Activated T-cell treated with anti-CD3 and anti-CD28 coated beads, Interleukin-2, amount 50 U/mL, for 4 hours (primary cell): ENCODE data around the gene FBXW12. TPM values are rescaled to one million over a fixed set of nuclear protein-coding genes. Genes with fewer than 3 reads are reported as not detected.

Source experiments
- ATAC-seq, 2 donors: fragments of 200-7000 bp; cut with Tn5 transposase; one replicate each; pipeline ENCODE4 v1.10.0; 2021
- DNase-seq: peaks from one replicate; pipeline ENCODE4 v3.0.0-alpha.2; 2020
- H3K27me3 Mint-ChIP-seq: one replicate; pipeline ENCODE4 v1.8.0; 2021; ENCODE audit warnings: low read depth, mixed read lengths
- H3K36me3 Mint-ChIP-seq: one replicate; pipeline ENCODE4 v1.8.0; 2022; ENCODE audit warnings: mixed read lengths; ENCODE audit not compliant: insufficient read depth
- H3K4me1 Mint-ChIP-seq: one replicate; pipeline ENCODE4 v1.8.0; 2021; ENCODE audit warnings: low read depth, mixed read lengths
- H3K4me3 Mint-ChIP-seq: one replicate; pipeline ENCODE4 v1.8.0; 2021; ENCODE audit warnings: mild to moderate bottlenecking, moderate library complexity, mixed read lengths
- H3K9me3 Mint-ChIP-seq: one replicate; pipeline ENCODE4 v1.8.0; 2021; ENCODE audit warnings: mixed read lengths
- total RNA-seq, 3 donors: library from RNA; stranded (reverse); gene quantifications; one replicate each; pipeline ENCODE4 v1.2.1, GENCODE V29; 2021

Gene FBXW12
- total RNA-seq, 3 donors from 2014 or later, result not detected

- ATAC-seq, result no peak
- no peaks in the 10 kb centered on the region for H3K27me3 Mint-ChIP-seq
- no peaks in the 10 kb centered on the region for H3K4me1 Mint-ChIP-seq
- H3K36me3 Mint-ChIP-seq, result no peaks in the 10 kb centered on the region
- no peak overlapping the region for H3K4me3 Mint-ChIP-seq
- DNase-seq, result no peak
- no peaks in the 10 kb centered on the region for H3K9me3 Mint-ChIP-seq
Observed at GRCh38 chr3:48418140-48418539, 46.1 kb downstream of the FBXW12 start.

- Mint-ChIP-seq H3K4me1 (no peaks in the 10 kb centered on the region), H3K4me3 (no peak overlapping the region), H3K36me3 (no peaks in the 10 kb centered on the region), H3K27me3 (no peaks in the 10 kb centered on the region), H3K9me3 (no peaks in the 10 kb centered on the region)
- no peak for ATAC-seq
- DNase-seq, result no peak
Observed at GRCh38 chr3:48418651-48419050, 46.6 kb downstream of the FBXW12 start.

- H3K4me1 Mint-ChIP-seq, result no peaks in the 10 kb centered on the region
- no peak for DNase-seq
- ATAC-seq, result no peak
- H3K27me3 Mint-ChIP-seq, result no peaks in the 10 kb centered on the region
- no peaks in the 10 kb centered on the region for H3K9me3 Mint-ChIP-seq
- H3K36me3 Mint-ChIP-seq, result no peaks in the 10 kb centered on the region
- H3K4me3 Mint-ChIP-seq, result no peak overlapping the region
Observed at GRCh38 chr3:48419149-48419548, 47.1 kb downstream of the FBXW12 start.

GRCh38 chr3:48419597-48419996 lies 47.6 kb downstream of the FBXW12 start:
- DNase-seq (no peak), ATAC-seq (no peak)
- Mint-ChIP-seq H3K27me3 (no peaks in the 10 kb centered on the region), H3K4me3 (no peak overlapping the region), H3K9me3 (no peaks in the 10 kb centered on the region), H3K4me1 (no peaks in the 10 kb centered on the region), H3K36me3 (no peaks in the 10 kb centered on the region)

GRCh38 chr3:48420561-48420960 lies 48.5 kb downstream of the FBXW12 start:
- H3K36me3 Mint-ChIP-seq, result no peaks in the 10 kb centered on the region
- H3K9me3 Mint-ChIP-seq, result no peaks in the 10 kb centered on the region
- H3K4me3 Mint-ChIP-seq, result no peak overlapping the region

DNA sequence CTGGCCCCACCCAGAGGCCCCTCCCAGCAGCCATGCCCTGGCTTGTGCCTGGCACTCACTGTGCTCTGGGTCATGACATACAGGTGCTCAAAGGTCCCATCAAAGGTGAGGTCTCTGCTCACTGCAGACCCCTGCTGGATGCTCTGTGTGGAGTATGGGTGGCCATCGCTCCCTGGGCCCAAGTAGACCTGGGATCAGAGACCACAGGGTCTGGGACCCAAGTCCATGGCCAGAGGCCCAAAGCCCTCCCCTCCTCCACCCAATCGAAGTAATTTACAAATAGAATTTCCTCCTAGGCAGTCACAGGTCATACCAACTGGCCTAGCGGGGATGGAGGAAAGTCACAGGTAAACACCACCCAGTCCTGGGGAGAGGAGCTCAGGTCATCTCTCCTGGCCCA lies 50.3 kb downstream of the FBXW12 start:
- DNase-seq, result no peak
- no peak for ATAC-seq
- no peaks in the 10 kb centered on the region for H3K9me3 Mint-ChIP-seq
- no peaks in the 10 kb centered on the region for H3K27me3 Mint-ChIP-seq
- no peak overlapping the region for H3K4me3 Mint-ChIP-seq
- H3K36me3 Mint-ChIP-seq, result no peaks in the 10 kb centered on the region
- no peaks in the 10 kb centered on the region for H3K4me1 Mint-ChIP-seq

More at GRCh38 chr3:48420561-48420960, 48.5 kb downstream of the FBXW12 start:
- ATAC-seq (no peak), DNase-seq (no peak)
- no peaks in the 10 kb centered on the region for H3K27me3 Mint-ChIP-seq
- no peaks in the 10 kb centered on the region for H3K4me1 Mint-ChIP-seq

GRCh38 chr3:48422681-48423080 lies 50.7 kb downstream of the FBXW12 start:
- H3K36me3 Mint-ChIP-seq, result no peaks in the 10 kb centered on the region
- H3K4me3 Mint-ChIP-seq, result no peak overlapping the region
- H3K9me3 Mint-ChIP-seq, result no peaks in the 10 kb centered on the region
- DNase-seq, result no peak
- no peaks in the 10 kb centered on the region for H3K4me1 Mint-ChIP-seq
- H3K27me3 Mint-ChIP-seq, result peaks cover 4% of the 10 kb centered on the region
- ATAC-seq, result no peak

- no peaks in the 10 kb centered on the region for H3K4me1 Mint-ChIP-seq
- H3K4me3 Mint-ChIP-seq, result no peak overlapping the region
- no peak for DNase-seq
- H3K27me3 Mint-ChIP-seq, result peaks cover 9% of the 10 kb centered on the region
- no peak for ATAC-seq
- no peaks in the 10 kb centered on the region for H3K9me3 Mint-ChIP-seq
- no peaks in the 10 kb centered on the region for H3K36me3 Mint-ChIP-seq
Observed at GRCh38 chr3:48423241-48423882, 51.3 kb downstream of the FBXW12 start.

GRCh38 chr3:48423883-48424695 lies 52.1 kb downstream of the FBXW12 start:
- no peak for DNase-seq

DNA sequence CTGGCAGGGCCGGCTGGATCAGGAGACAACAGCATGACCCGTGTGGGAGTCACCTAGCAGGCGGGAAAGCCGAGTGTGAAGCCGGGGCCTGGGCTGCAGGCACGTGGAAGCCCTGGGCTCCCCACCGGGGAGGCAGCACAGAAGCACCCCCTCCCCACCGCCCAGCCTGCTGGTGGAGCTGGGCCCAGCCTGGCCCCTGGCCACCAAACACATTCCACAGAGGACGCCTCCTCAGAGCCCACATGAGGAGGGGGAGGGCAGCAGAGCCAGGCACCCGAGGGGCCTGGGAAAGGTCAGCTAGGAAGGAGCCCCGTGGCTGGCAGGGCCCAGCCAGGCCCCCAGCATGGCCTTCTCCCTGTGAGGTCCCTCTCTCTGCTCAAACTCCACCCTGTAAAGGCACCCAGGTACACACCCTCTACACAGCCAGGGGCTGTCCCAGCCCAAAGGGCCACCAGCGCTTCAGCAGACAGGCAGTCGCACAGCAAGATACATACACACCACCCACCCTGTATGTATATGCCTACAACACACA lies 53.3 kb downstream of the FBXW12 start:
- Mint-ChIP-seq H3K4me3 (no peak overlapping the region), H3K36me3 (no peaks in the 10 kb centered on the region), H3K9me3 (no peaks in the 10 kb centered on the region), H3K4me1 (peaks cover 4% of the 10 kb centered on the region), H3K27me3 (peaks cover 9% of the 10 kb centered on the region)
- DNase-seq, result no peak
- ATAC-seq, result no peak

More at GRCh38 chr3:48423883-48424695, 52.1 kb downstream of the FBXW12 start:
- Mint-ChIP-seq H3K9me3 (no peaks in the 10 kb centered on the region), H3K4me3 (no peak overlapping the region), H3K4me1 (no peaks in the 10 kb centered on the region), H3K36me3 (no peaks in the 10 kb centered on the region), H3K27me3 (peaks cover 9% of the 10 kb centered on the region)
- no peak for ATAC-seq

- ATAC-seq, result no peak
- no peaks in the 10 kb centered on the region for H3K9me3 Mint-ChIP-seq
- no peak for DNase-seq
- H3K4me1 Mint-ChIP-seq, result peaks cover 7% of the 10 kb centered on the region
- no peaks in the 10 kb centered on the region for H3K36me3 Mint-ChIP-seq
- peaks cover 9% of the 10 kb centered on the region for H3K27me3 Mint-ChIP-seq
- no peak overlapping the region for H3K4me3 Mint-ChIP-seq
Observed at GRCh38 chr3:48426401-48426909, 54.4 kb downstream of the FBXW12 start.

GRCh38 chr3:48426944-48427629 lies 55.1 kb downstream of the FBXW12 start:
- DNase-seq, result no peak
- no peak for ATAC-seq
- Mint-ChIP-seq H3K27me3 (peaks cover 9% of the 10 kb centered on the region), H3K4me3 (peak overlapping the region; percentile 0), H3K4me1 (peaks cover 7% of the 10 kb centered on the region), H3K36me3 (peaks cover 2% of the 10 kb centered on the region), H3K9me3 (no peaks in the 10 kb centered on the region)

DNA sequence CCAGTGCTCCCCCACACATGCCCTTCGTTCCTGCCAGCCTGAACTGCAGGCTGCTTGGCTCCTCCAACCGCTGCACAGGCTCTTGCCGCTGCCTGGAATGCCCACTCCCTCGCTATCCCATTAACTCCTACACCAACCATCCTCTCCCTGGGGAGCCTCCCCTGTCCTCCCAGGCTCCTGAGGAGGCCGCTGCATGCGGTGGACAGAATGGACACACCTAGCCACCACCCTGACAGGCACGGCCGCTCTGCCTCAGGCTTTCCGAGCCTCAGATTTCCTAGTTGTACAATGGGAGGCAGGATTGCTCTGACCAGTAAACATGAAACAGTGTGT lies 55.6 kb downstream of the FBXW12 start:
- H3K4me1 Mint-ChIP-seq, result peaks cover 7% of the 10 kb centered on the region
- DNase-seq (no peak), ATAC-seq (no peak)
- peaks cover 2% of the 10 kb centered on the region for H3K36me3 Mint-ChIP-seq
- H3K9me3 Mint-ChIP-seq, result no peaks in the 10 kb centered on the region
- H3K4me3 Mint-ChIP-seq, result peak overlapping the region; percentile 44
- H3K27me3 Mint-ChIP-seq, result peaks cover 9% of the 10 kb centered on the region

DNA sequence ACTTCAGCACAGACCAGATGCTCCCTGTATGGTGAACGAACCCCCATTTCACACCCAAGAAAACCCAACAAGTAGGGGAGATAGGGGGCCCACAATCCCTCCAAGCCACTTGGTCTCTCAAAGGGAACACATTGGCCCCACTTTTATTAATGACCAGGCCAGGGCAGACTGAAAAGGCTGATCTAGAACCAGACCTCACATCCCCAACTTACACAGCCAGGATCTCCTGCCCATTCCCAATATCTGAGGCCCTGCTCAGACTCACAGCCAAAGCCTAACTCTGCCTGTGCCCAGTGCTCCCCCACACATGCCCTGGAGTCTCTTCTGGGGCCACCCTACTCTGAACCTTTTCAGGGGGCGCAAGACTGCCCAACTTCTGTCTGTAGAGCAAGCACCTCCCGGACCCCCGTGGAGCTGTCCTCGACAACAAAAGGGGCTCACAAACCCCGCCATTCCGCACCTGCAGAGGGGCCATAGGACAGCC lies 56.1 kb downstream of the FBXW12 start:
- Mint-ChIP-seq H3K9me3 (no peaks in the 10 kb centered on the region), H3K4me1 (peaks cover 7% of the 10 kb centered on the region), H3K4me3 (peak overlapping the region; percentile 44), H3K36me3 (peaks cover 2% of the 10 kb centered on the region), H3K27me3 (peaks cover 9% of the 10 kb centered on the region)
- no peak for ATAC-seq
- no peak for DNase-seq
